GM18498 (cell line): Measurements from ENCODE around the gene HYAL2.
A peak's percentile ranks its signal among the peaks of the same experiment; 100 is the strongest.

Experiments
- ATAC-seq: cut with Tn5 transposase; IDR thresholded peaks from one replicate; pipeline ENCODE4 v1.9.1; 2021; ENCODE audit warnings: mild to moderate bottlenecking, moderate library complexity; ENCODE audit not compliant: unreplicated experiment

Gene HYAL2

DNA sequence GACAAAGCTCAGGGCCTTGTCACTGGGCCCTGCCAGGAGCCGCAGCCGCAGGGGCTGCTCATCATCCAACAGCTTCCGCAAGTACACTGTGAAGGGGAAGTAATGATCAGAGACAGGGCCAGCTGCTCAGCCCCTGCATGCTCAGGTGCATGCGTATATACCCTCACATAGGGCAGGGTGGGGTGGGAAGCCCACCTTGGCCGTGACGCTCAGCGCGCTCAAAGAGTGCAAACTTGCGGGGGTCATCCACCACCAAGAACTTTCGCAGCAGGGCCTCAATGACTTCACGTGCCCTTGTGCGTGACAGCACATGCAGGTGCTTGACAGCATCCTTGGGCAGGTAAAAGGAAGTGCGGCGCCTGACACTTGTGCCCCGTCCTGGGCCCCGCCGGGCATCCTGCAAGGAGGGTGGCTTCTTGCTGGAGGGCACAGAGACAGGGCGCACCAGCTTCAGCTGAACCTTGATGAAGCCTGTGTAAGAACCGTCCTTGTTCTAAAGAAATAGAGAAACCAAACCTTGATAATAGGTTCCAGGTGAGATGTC is 8.9 kb upstream of the HYAL2 start:
- no peak for ATAC-seq

DNA sequence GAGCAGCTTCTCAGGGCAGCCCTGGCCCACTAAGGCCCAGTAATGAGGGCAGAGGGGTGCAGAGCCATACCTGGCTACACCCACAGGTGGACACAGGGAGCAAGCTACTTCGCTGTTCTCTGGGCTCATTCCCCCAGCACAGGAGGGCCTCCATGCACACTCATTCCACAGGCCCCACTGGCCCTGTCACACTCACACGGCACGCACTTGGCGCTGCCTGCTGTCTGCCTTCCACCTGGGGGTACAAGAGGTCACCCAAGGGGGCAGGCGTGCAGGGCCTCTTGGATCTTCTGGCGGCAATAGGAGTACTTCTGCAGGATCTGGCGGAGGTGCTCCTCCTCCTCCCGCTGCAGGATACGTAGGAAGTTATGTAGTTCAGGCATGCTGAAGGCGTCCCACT is 7.8 kb upstream of the HYAL2 start:
- ATAC-seq, result no peak

- ATAC-seq, result peak; percentile 86
Measured at GRCh38 chr3:50327943-50328691, 5.6 kb upstream of the HYAL2 start, which contains the start of gene TUSC2. Gene TUSC2 (minus strand): TSS chr3:50328223. CDS start chr3:50328099, 124 bp downstream.

GRCh38 chr3:50327129-50327528 is 4.6 kb upstream of the HYAL2 start:
- ATAC-seq, result no peak

GRCh38 chr3:50326182-50326541 is 3.6 kb upstream of the HYAL2 start:
- no peak for ATAC-seq

DNA sequence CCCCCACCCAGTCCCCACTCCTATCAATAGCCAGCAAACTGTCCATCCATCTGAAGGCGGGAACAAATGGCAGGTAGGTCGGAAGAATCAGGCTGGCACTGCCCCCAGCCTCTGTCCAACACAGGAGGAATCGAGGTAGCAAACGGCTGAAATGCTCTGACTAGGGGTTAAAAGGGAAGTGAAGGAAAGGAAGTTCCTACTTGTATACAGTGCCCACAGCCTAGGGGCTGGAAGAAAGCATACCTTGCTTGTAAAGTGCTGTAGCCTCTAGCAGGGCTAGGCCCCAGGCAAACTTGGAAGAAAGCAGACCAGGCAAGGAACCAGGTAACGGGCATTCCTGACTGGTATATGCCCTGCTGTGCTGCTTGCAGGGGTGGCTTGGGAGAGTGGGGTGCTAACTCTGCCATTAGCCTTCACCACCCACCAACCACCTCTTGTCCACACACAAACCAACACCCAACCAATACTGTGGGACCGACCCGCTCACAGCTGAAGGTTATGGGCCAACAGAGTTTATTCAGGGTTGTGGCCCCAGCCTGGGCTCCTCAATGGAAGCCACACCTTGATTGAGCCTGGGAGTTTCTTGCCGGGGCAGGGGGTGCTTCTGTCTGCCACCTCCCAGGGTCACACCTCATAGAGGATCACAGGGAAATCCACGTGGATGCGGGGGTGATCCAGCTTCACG is 3.1 kb upstream of the HYAL2 start:
- no peak for ATAC-seq

DNA sequence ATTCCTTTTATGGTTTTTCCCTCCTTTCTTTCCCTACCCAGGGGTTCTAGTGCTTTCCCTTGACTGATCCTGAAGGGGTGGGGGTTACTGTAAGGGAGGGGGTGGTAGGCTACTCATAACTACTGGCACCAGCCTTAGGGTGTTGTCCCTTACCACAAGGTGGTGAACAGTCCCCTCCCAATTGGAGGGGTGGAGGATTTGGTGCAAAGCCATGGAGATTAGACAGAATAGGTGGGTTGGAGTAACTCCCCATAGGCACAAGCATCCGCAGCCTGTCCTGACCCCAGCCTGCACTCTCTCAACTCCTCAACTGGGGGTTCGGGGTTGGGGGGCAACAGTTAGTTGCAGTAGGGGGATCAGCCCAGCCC is 2.6 kb upstream of the HYAL2 start:
- no peak for ATAC-seq

GRCh38 chr3:50324351-50325112 is 2.0 kb upstream of the HYAL2 start:
- ATAC-seq, result no peak

- ATAC-seq, result no peak
Measured at GRCh38 chr3:50323614-50324199, 1.2 kb upstream of the HYAL2 start.

DNA sequence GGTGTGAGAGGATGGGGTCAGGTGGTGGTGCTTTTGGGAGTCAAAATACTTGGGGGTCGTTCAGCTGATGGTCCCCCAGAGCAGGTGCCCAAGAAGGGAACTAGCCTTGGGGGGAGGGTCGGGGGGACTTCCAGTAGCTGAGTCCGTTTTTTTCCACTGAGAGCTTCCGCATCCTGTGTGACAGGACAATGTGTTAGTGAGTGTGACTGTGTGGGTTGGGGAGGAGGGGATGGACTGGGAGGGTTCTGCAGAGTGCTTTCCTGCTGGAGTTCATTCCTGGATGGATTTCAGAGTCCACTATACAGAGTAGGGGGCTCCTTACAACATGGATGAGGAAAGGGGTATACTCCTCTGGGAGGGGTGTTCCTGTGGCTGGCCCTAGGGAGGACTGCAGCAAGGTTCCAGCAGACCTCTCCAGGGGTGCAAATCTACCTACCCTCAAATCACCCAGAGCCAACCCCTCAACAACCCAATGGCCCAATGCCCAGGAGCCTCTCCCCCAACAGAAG is 601 bp upstream of the HYAL2 start:
- no peak for ATAC-seq

- ATAC-seq, result no peak
Measured at GRCh38 chr3:50322115-50322385, 495 bp downstream of the HYAL2 start.

DNA sequence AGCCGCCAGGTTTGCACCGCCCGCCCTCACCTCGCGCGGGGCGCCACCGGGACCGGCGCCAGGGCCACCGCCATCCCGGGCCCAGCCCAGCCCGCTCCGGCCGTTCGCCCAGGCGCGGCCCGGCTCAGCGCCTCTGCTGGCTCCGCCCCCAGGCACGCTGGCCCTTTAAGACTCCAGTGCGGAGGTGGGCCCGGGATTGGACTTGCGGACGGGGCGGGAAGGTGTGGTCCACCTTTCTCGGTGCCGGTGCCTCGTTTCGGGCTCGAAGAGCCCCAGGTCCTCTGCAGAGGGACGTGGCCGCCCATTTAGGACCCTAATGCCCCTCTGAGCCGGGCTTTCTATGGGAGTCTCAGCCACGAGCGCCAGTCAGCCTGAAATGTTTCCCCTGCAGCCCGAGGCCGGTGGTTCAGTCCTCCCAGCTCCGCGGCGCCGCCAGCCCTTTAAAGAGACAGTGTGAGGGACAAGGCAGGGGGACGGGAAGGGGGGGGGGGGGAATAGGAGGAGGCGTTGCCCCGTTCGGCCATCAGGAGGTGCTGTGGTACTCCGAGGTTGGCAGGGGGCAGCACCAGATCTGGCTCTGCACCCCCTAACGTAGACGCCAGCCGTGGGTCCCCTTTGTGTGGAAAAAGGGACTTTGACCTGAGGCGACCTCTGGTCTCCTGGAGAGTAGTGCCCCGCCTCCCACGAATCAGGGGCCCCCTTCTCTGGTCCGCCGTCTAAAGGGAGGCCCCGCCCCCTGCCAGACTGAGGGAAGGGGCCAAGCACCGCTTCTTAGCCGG is 1.0 kb downstream of the HYAL2 start:
- ATAC-seq, result peak; percentile 87

DNA sequence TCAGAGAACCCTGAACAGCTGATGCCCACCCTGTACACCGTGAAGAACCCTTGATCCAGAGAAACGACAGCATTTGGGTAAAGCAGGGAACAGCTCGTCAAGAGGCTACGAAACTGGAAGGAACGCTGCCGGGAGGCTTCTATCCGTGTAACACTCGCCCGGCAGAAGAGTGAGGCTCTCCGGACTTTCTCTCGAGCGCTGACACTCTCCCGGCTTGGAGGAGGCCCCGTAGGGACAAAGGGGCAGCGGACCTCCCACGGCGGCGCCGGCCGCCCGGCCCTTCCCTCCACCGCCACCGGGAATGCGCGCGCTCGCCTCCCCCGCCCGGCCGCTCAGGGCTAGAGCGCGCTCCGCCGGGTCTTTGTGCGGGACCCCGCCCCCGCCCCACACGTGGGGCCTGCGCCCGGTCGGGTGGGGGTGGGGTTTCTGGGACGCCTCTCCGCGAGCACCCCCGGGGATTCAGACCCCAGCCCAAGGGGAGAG is 1.7 kb downstream of the HYAL2 start:
- ATAC-seq, result peak; percentile 60

DNA sequence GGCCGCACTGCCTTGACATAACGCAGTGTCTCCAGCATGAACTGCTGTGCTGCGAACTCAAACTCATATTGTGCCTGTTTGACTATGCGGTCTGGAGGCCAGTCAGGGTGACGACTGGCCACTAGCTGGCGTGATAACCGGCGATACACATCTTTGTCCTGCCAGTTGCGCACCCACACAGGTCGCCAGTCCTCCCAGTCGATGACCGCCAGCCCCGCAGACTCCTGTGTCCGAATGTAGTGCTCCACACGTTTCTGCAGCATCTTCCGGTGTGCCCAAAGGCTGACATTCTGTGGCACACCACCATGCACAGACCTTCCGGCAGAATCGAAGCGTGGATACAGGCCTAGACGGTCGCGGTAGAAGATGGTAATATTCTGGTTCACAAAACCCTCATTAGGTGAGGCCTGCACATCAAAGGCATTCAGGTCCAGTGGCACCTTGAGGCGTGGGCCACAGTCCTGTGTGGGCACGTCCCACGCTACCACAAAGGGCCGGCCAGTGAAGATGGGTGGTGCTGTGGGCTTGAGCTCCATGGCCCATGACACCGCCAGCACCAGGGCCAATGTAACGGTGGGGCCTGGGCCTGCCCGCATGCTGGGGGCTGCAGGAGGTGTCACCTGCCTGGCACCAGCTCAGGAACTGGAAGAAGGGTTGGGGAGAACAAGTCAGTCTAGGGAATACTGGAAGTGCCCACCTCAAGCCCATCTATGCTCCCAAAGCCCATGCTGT is 2.5 kb downstream of the HYAL2 start:
- ATAC-seq, result no peak

DNA sequence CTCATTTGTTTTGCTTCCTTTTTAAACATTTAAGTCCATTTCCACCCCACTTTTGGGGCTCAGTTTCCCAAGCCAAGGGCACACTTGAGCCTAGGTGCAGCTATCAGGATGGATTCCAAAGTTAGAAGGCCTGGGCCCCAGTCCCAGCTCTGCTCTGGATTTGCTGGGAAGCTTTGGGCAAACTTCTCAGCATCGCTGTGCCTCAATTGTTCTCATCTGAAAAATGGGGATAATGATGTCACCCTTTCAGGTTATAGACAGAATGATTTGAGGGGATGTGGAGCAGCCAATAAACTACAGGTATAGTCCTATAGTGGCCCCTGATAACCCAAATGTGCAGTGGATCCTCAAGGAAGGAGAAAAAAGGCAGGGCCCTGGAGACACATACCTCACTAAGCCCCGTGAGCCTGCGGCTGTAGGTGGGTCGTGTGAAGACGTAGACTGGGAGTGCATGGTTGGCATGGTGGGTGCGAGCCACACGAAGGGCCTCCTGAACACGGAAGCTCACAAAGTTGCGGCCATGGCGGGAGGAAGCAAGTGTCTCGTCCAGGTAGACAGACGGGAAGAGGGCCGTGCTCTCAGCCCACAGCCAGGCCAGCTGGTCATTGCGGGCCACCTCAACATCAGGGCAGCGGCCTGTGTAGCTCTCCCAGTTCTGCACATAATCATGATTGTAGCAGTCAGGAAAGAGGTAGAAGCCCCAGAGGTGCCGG is 3.2 kb downstream of the HYAL2 start:
- no peak for ATAC-seq

- ATAC-seq, result no peak
Measured at GRCh38 chr3:50318615-50319014, 3.9 kb downstream of the HYAL2 start.

GRCh38 chr3:50318163-50318562 is 4.4 kb downstream of the HYAL2 start:
- ATAC-seq, result no peak

DNA sequence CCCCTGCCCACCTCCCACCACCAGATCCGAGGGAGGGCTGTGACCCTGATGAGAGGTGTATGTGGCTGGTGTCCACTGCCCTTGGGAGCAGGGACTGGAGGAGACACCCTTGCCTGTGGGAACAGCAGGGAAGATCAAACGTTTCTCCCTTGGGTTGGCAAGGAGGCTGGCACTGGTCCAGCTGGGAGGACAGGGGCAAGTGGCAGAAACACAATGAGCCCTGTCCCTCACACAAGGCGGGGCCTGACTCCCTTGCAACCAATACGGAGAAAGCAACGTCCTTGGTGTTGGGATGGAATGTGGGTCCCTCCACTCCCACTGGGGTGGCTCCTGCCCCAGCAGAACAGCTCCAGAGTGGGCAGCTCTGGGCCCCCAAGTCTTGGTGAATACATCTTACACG is 5.2 kb downstream of the HYAL2 start:
- no peak for ATAC-seq

- no peak for ATAC-seq
Measured at GRCh38 chr3:50316657-50317242, 5.8 kb downstream of the HYAL2 start.
